Coronary artery (tissue), 2 donors: ENCODE results near the gene ATF5.

Experiments used
- DNase-seq: peaks from one replicate; pipeline ENCODE4 v3.0.0-alpha.2; 2017; ENCODE audit warnings: low spot score
- H3K27ac ChIP-seq, 2 donors: fragments of 200-600 bp; sonication (generic); one replicate each; pipeline ENCODE4 v1.5.1; 2016 to 2019
- H3K4me3 ChIP-seq: fragments of 200-600 bp; sonication (generic); 2 replicates; pipeline ENCODE4 v1.5.1; 2016; ENCODE audit warnings: mild to moderate bottlenecking, moderate library complexity
- TF ChIP-seq, protein P1 (sequence below): fragments of 200-600 bp; sonication (generic); IDR thresholded peaks from one replicate; pipeline ENCODE4 v1.5.1; 2019; ENCODE audit warnings: antibody characterized with exemption

The ATF5 gene

GRCh38 chr19:49894879-49895565, 34.0 kb upstream of the ATF5 start:
- Histone ChIP-seq H3K4me3 (no peak overlapping the region), H3K27ac (no peak overlapping the region)
- no peak for DNase-seq
- TF ChIP-seq, protein P1, sequence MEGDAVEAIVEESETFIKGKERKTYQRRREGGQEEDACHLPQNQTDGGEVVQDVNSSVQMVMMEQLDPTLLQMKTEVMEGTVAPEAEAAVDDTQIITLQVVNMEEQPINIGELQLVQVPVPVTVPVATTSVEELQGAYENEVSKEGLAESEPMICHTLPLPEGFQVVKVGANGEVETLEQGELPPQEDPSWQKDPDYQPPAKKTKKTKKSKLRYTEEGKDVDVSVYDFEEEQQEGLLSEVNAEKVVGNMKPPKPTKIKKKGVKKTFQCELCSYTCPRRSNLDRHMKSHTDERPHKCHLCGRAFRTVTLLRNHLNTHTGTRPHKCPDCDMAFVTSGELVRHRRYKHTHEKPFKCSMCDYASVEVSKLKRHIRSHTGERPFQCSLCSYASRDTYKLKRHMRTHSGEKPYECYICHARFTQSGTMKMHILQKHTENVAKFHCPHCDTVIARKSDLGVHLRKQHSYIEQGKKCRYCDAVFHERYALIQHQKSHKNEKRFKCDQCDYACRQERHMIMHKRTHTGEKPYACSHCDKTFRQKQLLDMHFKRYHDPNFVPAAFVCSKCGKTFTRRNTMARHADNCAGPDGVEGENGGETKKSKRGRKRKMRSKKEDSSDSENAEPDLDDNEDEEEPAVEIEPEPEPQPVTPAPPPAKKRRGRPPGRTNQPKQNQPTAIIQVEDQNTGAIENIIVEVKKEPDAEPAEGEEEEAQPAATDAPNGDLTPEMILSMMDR = no peak

- DNase-seq = no peak
- TF ChIP-seq, protein P1 = no peak
- H3K4me3 ChIP-seq = no peak overlapping the region
- no peak overlapping the region for H3K27ac ChIP-seq
These were observed 33.3 kb upstream of the ATF5 start for GRCh38 chr19:49895566-49896297.

- Histone ChIP-seq H3K4me3 (peak within 1 kb of the TSS; percentile 28), H3K27ac (peak within 1 kb of the TSS in 1 of 2 donors; percentile 74)
- DNase-seq = no peak
- TF ChIP-seq, protein P1 = no peak
These were observed 32.0 kb upstream of the ATF5 start, which contains the start of gene IL4I1 for GRCh38 chr19:49896863-49897621. TSS of gene IL4I1 (minus strand) at chr19:49896887. CDS start at chr19:49896160, 727 bp downstream.

- no peak overlapping the region for H3K27ac ChIP-seq
- DNase-seq = no peak
- H3K4me3 ChIP-seq = no peak overlapping the region
- TF ChIP-seq, protein P1 = no peak
These were observed 24.9 kb upstream of the ATF5 start for GRCh38 chr19:49904136-49904535.

DNA sequence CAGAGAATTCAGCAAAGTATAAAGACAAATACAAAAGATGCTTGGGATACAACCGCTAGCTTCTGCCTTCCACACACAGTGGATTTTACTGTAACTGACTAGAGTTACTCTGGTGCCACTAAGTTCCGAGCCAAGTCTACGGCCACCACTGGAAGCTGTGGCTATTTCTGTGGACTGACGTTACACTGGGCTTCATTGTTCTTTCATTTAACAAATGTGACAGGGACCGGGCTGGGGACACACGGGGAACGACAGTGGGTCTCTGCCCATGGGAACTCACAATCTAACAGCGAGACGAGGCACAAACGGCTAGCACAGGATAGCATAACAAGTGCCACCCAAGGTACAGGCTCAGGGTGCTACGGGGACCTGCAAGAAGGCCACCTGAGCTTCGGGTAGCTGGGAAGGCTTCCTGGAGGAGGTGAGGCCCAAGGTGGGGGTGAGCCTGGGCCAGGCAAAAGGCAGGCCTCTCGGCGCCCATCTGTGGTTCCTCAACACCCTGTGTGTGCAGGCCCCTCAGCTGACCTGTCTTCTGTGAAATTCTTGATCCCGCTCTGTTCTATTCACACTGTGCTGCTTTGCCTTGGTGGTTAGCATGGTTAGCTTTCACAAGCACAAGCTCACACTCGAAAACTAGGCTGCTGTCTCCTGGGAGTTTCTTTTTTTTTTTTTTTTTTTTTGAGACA, 22.0 kb upstream of the ATF5 start:
- H3K4me3 ChIP-seq = no peak overlapping the region
- no peak for DNase-seq
- H3K27ac ChIP-seq = no peak overlapping the region
- TF ChIP-seq, protein P1 = no peak

DNA sequence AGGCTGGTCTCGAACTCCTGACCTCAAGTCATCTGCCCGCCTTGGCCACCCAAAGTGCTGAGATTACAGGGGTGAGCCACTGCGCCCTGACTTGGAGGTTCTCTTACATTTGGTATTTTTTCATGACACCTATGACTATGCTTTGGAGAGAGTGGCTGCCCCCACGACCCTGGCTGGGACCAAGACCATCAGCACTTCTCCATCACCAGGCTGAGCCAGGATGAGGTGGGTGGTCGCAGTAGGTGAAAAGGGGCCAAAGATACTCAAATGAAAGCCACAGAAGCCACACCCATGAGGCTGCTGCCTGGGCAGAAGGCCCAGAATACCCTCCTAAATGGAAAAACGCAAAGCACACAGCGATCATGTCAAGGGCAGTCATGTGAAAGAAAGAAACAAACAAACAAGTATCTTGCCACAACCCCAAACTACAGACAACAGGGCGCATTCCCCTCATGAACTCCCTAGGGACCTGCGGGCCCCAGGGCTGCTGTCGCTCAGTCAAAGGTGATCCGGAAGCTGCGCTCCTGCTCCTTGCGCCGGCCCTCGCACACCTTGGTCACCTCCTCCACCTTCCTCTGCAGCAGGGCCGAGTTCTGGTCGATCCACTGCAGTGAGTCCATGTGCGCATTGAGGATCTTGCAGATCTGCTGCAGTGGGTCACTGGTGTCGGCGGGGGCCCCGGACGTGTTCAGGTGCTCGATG, 21.1 kb upstream of the ATF5 start:
- DNase-seq = no peak
- Histone ChIP-seq H3K27ac (no peak overlapping the region), H3K4me3 (no peak overlapping the region)
- TF ChIP-seq, protein P1 = no peak
